ENCODE results near the gene DDX4. TPM values are rescaled to one million over a fixed set of nuclear protein-coding genes. Genes with fewer than 3 reads are reported as not detected.
"Not testable (repeated sequence)": the region's sequence is repeated elsewhere in the genome, so short reads cannot be mapped to it uniquely, and the experiment has no call there.

Gene DDX4
- total RNA-seq, 4 donors from 2014 or later: not detected

DNA sequence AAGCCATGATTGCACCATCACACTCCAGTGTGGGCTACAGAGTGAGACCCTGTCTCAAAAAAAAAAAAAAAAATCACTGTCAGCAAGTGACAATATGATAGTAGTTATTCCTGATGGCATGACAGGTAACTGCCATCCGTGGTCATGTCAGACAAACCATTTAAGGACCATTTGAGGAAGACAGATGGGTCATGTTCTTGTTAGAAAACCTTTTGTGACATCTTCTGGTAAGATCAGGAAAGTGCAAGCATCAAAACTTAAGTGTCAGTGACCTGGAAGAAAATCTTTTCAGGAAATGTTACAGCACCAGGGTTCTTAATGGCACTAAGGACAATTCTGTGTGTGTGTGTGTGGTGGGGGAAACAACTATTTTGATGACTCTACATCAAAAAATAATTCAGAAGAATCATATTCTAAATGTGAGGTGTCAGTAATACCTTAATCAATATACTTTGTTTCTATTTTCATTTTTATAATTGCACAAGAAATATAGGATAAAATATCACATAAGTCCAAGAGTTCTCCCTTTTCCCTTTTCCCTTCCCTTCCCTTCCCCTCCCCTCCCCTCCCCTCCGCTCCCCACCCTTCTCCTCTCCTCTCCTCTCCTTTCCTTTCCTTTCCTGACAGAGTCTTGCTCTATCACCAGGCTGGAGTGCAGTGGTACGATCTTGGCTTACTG is 43.6 kb upstream of the DDX4 start:
- Histone ChIP-seq H3K27me3 (no peaks in the 10 kb centered on the region), H3K4me3 (no peak overlapping the region), H3K9me3 (no peaks in the 10 kb centered on the region), H3K27ac (no peak overlapping the region), H3K4me1 (peaks cover 0 to 18% (median 5%) of the 10 kb centered on the region in 3 donors), H3K36me3 (peaks cover 0 to 8% of the 10 kb centered on the region in 2 donors)
- ATAC-seq: no peak
- no peak for TF ChIP-seq EP300 (IDR thresholded peaks at IDR 0.05)
- TF ChIP-seq, protein P1, sequence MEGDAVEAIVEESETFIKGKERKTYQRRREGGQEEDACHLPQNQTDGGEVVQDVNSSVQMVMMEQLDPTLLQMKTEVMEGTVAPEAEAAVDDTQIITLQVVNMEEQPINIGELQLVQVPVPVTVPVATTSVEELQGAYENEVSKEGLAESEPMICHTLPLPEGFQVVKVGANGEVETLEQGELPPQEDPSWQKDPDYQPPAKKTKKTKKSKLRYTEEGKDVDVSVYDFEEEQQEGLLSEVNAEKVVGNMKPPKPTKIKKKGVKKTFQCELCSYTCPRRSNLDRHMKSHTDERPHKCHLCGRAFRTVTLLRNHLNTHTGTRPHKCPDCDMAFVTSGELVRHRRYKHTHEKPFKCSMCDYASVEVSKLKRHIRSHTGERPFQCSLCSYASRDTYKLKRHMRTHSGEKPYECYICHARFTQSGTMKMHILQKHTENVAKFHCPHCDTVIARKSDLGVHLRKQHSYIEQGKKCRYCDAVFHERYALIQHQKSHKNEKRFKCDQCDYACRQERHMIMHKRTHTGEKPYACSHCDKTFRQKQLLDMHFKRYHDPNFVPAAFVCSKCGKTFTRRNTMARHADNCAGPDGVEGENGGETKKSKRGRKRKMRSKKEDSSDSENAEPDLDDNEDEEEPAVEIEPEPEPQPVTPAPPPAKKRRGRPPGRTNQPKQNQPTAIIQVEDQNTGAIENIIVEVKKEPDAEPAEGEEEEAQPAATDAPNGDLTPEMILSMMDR (IDR thresholded peaks at IDR 0.05): peak; percentile 21 to 54 (median 38)
- TF ChIP-seq POLR2A (IDR thresholded peaks at IDR 0.05): no peak
- no peak for TF ChIP-seq POLR2AphosphoS5 (IDR thresholded peaks at IDR 0.05)
- 40 to 79% methylated on average over 1 to 3 of the region's 3 CpGs for WGBS, 2 donors (ENCODE audit: low coverage in 1 of 2)

DNA sequence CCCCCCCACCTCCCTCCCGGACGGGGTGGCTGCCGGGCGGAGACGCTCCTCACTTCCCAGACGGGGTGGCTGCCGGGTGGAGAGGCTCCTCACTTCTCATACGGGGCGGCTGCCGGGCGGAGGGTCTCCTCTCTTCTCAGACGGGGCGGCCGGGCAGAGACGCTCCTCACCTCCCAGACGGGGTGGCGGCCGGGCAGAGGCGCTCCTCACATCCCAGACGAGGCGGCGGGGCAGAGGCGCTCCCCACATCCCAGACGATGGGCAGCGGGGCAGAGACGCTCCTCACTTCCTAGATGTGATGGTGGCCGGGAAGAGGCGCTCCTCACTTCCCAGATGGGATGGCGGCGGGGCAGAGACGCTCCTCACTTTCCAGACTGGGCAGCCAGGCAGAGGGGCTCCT is 41.2 kb upstream of the DDX4 start:
- H3K9me3 ChIP-seq, H3K4me3 ChIP-seq, H3K4me1 ChIP-seq, H3K36me3 ChIP-seq, H3K27ac ChIP-seq, H3K27me3 ChIP-seq, ATAC-seq: not testable (repeated sequence)
- WGBS, 2 donors (ENCODE audit: low coverage in 1 of 2): no CpG with 5 or more reads among the region's 31 CpGs

DNA sequence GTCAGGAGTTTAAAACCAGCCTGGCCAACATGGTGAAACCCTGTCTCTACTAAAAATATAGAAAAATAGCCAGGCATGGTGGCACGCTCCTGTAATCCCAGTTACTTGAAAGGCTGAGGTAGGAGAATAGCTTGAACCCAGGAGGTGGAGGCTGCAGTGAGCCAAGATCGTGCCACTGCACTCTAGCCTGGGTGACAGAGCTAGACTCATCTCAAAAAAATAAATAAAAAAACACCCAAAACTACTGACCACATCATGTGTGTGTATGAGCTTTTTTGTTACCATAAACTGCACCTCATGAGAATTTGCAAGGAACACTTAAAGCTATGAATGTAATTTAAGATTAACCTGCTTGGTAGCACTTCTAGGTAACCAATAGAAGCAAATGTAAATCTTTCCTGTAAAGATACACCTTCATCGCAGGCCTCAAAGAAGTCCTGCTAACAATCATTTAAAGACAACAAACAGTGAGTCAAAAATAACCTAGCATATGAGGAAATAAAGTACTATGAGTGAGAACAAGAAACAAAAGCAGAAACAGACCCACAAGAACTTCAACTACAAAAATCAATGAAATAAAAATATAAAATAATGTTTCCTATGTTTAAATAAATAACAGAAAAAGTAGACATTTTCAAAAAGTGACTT is 38.7 kb upstream of the DDX4 start:
- no peaks in the 10 kb centered on the region for H3K4me1 ChIP-seq
- H3K9me3 ChIP-seq: no peaks in the 10 kb centered on the region
- ATAC-seq: no peak
- H3K36me3 ChIP-seq: peaks cover 0 to 20% of the 10 kb centered on the region in 2 donors
- H3K27ac ChIP-seq: no peak overlapping the region
- WGBS, 2 donors (ENCODE audit: low coverage in 1 of 2): 75 to 87% methylated on average over 1 to 3 of the region's 3 CpGs
- TF ChIP-seq EP300 (IDR thresholded peaks at IDR 0.05) (no peak), POLR2AphosphoS5 (IDR thresholded peaks at IDR 0.05) (no peak), POLR2A (IDR thresholded peaks at IDR 0.05) (no peak)
- TF ChIP-seq, protein P1 (IDR thresholded peaks at IDR 0.05): no peak
- H3K4me3 ChIP-seq: no peak overlapping the region
- H3K27me3 ChIP-seq: no peaks in the 10 kb centered on the region

DNA sequence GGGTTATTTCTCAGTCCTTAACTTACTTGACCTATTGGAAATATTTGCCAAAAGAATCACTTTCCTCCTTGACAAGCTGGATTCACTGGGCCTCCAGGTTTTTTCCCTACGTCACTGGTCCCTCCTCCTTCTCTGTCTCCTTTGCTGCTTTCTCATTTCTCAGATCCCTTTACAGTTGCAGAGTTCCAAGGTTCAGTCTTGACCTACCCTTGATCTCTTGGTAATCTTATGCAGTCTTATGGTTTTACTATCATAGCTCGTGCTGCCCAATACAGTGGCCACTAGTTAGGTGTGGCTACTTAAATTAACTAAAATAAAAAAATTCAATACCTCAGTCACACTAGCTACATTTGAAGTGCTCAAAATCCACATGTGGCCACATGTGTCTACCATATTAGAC is 37.1 kb upstream of the DDX4 start:
- no peak overlapping the region for H3K27ac ChIP-seq
- no peak for ATAC-seq
- no peaks in the 10 kb centered on the region for H3K27me3 ChIP-seq
- H3K9me3 ChIP-seq: no peaks in the 10 kb centered on the region
- WGBS, 2 donors (ENCODE audit: low coverage in 1 of 2): 100% methylated on average over 1 to 2 of the region's 2 CpGs
- H3K36me3 ChIP-seq: peaks cover 0 to 20% of the 10 kb centered on the region in 2 donors
- H3K4me1 ChIP-seq: no peaks in the 10 kb centered on the region
- TF ChIP-seq EP300 (IDR thresholded peaks at IDR 0.05) (no peak), POLR2AphosphoS5 (IDR thresholded peaks at IDR 0.05) (no peak), POLR2A (IDR thresholded peaks at IDR 0.05) (no peak)
- TF ChIP-seq, protein P1 (IDR thresholded peaks at IDR 0.05): no peak
- no peak overlapping the region for H3K4me3 ChIP-seq

DNA sequence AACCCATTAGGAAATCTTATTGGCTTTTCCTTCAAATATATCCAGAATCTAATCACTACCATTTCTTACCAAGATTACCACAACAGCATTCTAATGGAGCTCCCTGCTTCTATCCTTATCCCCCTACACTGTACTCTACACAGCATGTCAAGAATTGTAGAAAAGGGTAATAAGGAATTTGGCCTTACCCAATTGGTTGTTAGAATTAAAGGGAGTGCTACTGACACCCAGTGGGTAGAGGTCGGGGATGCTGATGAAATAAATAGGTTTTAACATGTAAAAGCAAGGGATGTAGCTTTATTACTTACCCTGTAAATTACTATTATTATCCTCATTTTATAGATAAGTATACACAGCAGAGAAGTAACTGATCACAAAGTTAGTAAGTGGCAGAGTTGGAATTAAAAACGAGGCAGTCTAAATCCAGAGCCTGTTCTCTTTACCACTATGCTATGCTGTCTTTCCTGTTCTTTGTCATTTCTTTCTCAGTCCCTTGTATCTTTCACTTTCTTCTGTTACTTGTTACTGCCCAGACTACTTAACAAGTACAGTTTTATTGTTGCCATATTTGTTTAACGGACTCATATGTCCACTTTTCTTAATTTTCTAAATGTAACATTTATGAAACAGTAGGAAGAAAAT is 36.3 kb upstream of the DDX4 start:
- no peak overlapping the region for H3K27ac ChIP-seq
- H3K36me3 ChIP-seq: peaks cover 0 to 20% of the 10 kb centered on the region in 2 donors
- no peaks in the 10 kb centered on the region for H3K9me3 ChIP-seq
- no peaks in the 10 kb centered on the region for H3K27me3 ChIP-seq
- H3K4me1 ChIP-seq: no peaks in the 10 kb centered on the region
- no peak for TF ChIP-seq EP300 (IDR thresholded peaks at IDR 0.05)
- no peak for TF ChIP-seq POLR2A (IDR thresholded peaks at IDR 0.05)
- TF ChIP-seq, protein P1 (IDR thresholded peaks at IDR 0.05): no peak
- no peak for TF ChIP-seq POLR2AphosphoS5 (IDR thresholded peaks at IDR 0.05)
- no peak for ATAC-seq
- WGBS, 2 donors (ENCODE audit: low coverage in 1 of 2): 81 to 86% methylated on average over 3 of the region's 3 CpGs
- H3K4me3 ChIP-seq: no peak overlapping the region
